GM19455 (cell line): ENCODE data around the gene HIKESHI.
A peak's percentile ranks its signal among the peaks of the same experiment; 100 is the strongest.
"Not testable (repeated sequence)": the region's sequence is repeated elsewhere in the genome, so short reads cannot be mapped to it uniquely, and the experiment has no call there.

Source experiments
- ATAC-seq: cut with Tn5 transposase; IDR thresholded peaks from one replicate; pipeline ENCODE4 v1.9.1; 2021; ENCODE audit not compliant: unreplicated experiment

HIKESHI gene

GRCh38 chr11:86292912-86293616, 9.0 kb upstream of the HIKESHI start:
- ATAC-seq = peak; percentile 61

- no peak for ATAC-seq
Observed at GRCh38 chr11:86294026-86294425, 8.0 kb upstream of the HIKESHI start.

- peak; percentile 22 for ATAC-seq
Observed at GRCh38 chr11:86301742-86302091, 323 bp upstream of the HIKESHI start.

GRCh38 chr11:86303257-86303656, 1.2 kb downstream of the HIKESHI start:
- no peak for ATAC-seq

- ATAC-seq = not testable (repeated sequence)
Observed at GRCh38 chr11:86308710-86309109, 6.7 kb downstream of the HIKESHI start.

GRCh38 chr11:86313793-86314192, 11.8 kb downstream of the HIKESHI start:
- no peak for ATAC-seq

- no peak for ATAC-seq
Observed at GRCh38 chr11:86314636-86315035, 12.6 kb downstream of the HIKESHI start.

GRCh38 chr11:86335131-86335767, 33.2 kb downstream of the HIKESHI start:
- no peak for ATAC-seq

- ATAC-seq = no peak
Observed at GRCh38 chr11:86337227-86337626, 35.2 kb downstream of the HIKESHI start.

- ATAC-seq = no peak
Observed at GRCh38 chr11:86341382-86341781, 39.3 kb downstream of the HIKESHI start.

- ATAC-seq = no peak
Observed at GRCh38 chr11:86346513-86346912, 44.5 kb downstream of the HIKESHI start.

- no peak for ATAC-seq
Observed at GRCh38 chr11:86355256-86355655, 53.2 kb downstream of the HIKESHI start.

GRCh38 chr11:86357412-86357811, 55.4 kb downstream of the HIKESHI start:
- ATAC-seq = not testable (repeated sequence)

- no peak for ATAC-seq
Observed at GRCh38 chr11:86358720-86359119, 56.7 kb downstream of the HIKESHI start.

- no peak for ATAC-seq
Observed at GRCh38 chr11:86360775-86361395, 58.8 kb downstream of the HIKESHI start.

GRCh38 chr11:86363424-86363823, 61.4 kb downstream of the HIKESHI start:
- ATAC-seq = no peak

GRCh38 chr11:86365546-86365945, 63.5 kb downstream of the HIKESHI start:
- no peak for ATAC-seq

- ATAC-seq = no peak
Observed at GRCh38 chr11:86369668-86370067, 67.6 kb downstream of the HIKESHI start.

- no peak for ATAC-seq
Observed at GRCh38 chr11:86370171-86370570, 68.1 kb downstream of the HIKESHI start.

GRCh38 chr11:86370922-86371594, 69.0 kb downstream of the HIKESHI start:
- no peak for ATAC-seq

- ATAC-seq = no peak
Observed at GRCh38 chr11:86372041-86372440, 70.0 kb downstream of the HIKESHI start.

GRCh38 chr11:86372586-86372985, 70.5 kb downstream of the HIKESHI start:
- no peak for ATAC-seq
